CD14-positive monocyte (primary cell): Measurements from ENCODE around the gene UBR2. TPM values are rescaled to one million over a fixed set of nuclear protein-coding genes. Genes with fewer than 3 reads are reported as not detected.
A peak's percentile ranks its signal among the peaks of the same experiment; 100 is the strongest.

Experiments
- DNase-seq, 3 donors: peaks; one replicate each; pipeline ENCODE4 v3.0.0-alpha.2; 2011 to 2022
- H2AFZ ChIP-seq: 2 replicates; pipeline ENCODE4 v1.6.0; 2012; ENCODE audit warnings: mild to moderate bottlenecking, low read depth, low read length, inconsistent platforms; ENCODE audit not compliant: insufficient read depth, poor library complexity, severe bottlenecking
- H3K27ac ChIP-seq, 2 donors: 1 replicate in 1 of 2; 2 replicates in 1 of 2; pipeline ENCODE4 v1.5.1; 2012 to 2013; ENCODE audit warnings: low read length in 2 of 2, control low read depth in 1 of 2, inconsistent platforms in 1 of 2, low read depth in 1 of 2, mild to moderate bottlenecking in 1 of 2
- H3K27me3 ChIP-seq, 2 donors: one replicate each; pipeline versions ENCODE4 v1.6.0 to v1.6.1; 2011 to 2013; ENCODE audit warnings: low read length in 2 of 2; ENCODE audit not compliant: control insufficient read depth in 2 of 2, insufficient read depth in 2 of 2
- H3K36me3 ChIP-seq, 2 donors: replicated peaks in 1 of 2; 1 replicate in 1 of 2; 2 replicates in 1 of 2; pipeline versions ENCODE4 v1.5.1 to v1.6.1; 2012 to 2013; ENCODE audit warnings: low read length in 2 of 2, control low read depth in 1 of 2, inconsistent platforms in 1 of 2, mild to moderate bottlenecking in 1 of 2; ENCODE audit not compliant: insufficient read depth in 2 of 2, control insufficient read depth in 1 of 2
- H3K4me1 ChIP-seq, 2 donors: 1 replicate in 1 of 2; 2 replicates in 1 of 2; pipeline versions ENCODE4 v1.5.1 to v1.6.1; 2012 to 2013; ENCODE audit warnings: low read length in 2 of 2, control low read depth in 1 of 2, inconsistent platforms in 1 of 2, mild to moderate bottlenecking in 1 of 2, moderate library complexity in 1 of 2; ENCODE audit not compliant: insufficient read depth in 2 of 2, control insufficient read depth in 1 of 2
- H3K4me2 ChIP-seq: replicated peaks from 2 replicates; pipeline ENCODE3; 2012; ENCODE audit warnings: low read length, moderate library complexity, mild to moderate bottlenecking; ENCODE audit not compliant: poor library complexity, severe bottlenecking; ENCODE audit errors: extremely low read depth
- H3K4me3 ChIP-seq, 3 experiments: fragments of 200-600 bp in 1 of 3; sonication (generic) in 1 of 3; replicated peaks in 1 of 3; 1 replicate in 2 of 3; 2 replicates in 1 of 3; pipeline ENCODE4 v1.5.1; 2011 to 2013; ENCODE audit warnings: low read length in 3 of 3, mild to moderate bottlenecking in 3 of 3, control low read depth in 2 of 3, low read depth in 2 of 3, inconsistent platforms in 1 of 3, moderate library complexity in 1 of 3
- H3K79me2 ChIP-seq: 2 replicates; pipeline ENCODE4 v1.6.0; 2012; ENCODE audit warnings: mild to moderate bottlenecking, control low read depth, inconsistent platforms, low read length, moderate library complexity; ENCODE audit not compliant: insufficient read depth
- H3K9ac ChIP-seq: 2 replicates; pipeline ENCODE4 v1.6.0; 2017; ENCODE audit warnings: low read length, mild to moderate bottlenecking; ENCODE audit not compliant: insufficient read depth, poor library complexity, severe bottlenecking
- H3K9me3 ChIP-seq, 2 donors: replicated peaks in 1 of 2; 1 replicate in 1 of 2; 2 replicates in 1 of 2; pipeline versions ENCODE4 v1.5.1 to v1.6.1; 2012 to 2013; ENCODE audit warnings: low read length in 2 of 2, control low read depth in 1 of 2; ENCODE audit not compliant: control insufficient read depth in 1 of 2, insufficient read depth in 1 of 2
- H4K20me1 ChIP-seq: 2 replicates; pipeline ENCODE4 v1.6.0; 2012; ENCODE audit warnings: mild to moderate bottlenecking, low read length, control low read depth, moderate library complexity; ENCODE audit not compliant: insufficient read depth
- H3K27ac Mint-ChIP-seq, 7 donors: one replicate each; pipeline ENCODE4 v1.8.0; 2020; ENCODE audit warnings: mild to moderate bottlenecking in 7 of 7, mixed read lengths in 7 of 7, moderate library complexity in 6 of 7, inconsistent platforms in 2 of 7
- H3K27me3 Mint-ChIP-seq, 3 donors: one replicate each; pipeline ENCODE4 v1.8.0; 2021 to 2022; ENCODE audit warnings: low read depth in 3 of 3, mild to moderate bottlenecking in 3 of 3, mixed read lengths in 3 of 3, moderate library complexity in 3 of 3, inconsistent platforms in 1 of 3
- H3K36me3 Mint-ChIP-seq, 2 donors: one replicate each; pipeline ENCODE4 v1.8.0; 2020; ENCODE audit warnings: mixed read lengths in 2 of 2, inconsistent platforms in 1 of 2, mild to moderate bottlenecking in 1 of 2
- H3K4me1 Mint-ChIP-seq: one replicate; pipeline ENCODE4 v1.8.0; 2020; ENCODE audit warnings: mild to moderate bottlenecking, mixed read lengths
- H3K4me3 Mint-ChIP-seq, 2 donors: one replicate each; pipeline ENCODE4 v1.8.0; 2020; ENCODE audit warnings: mild to moderate bottlenecking in 2 of 2, mixed read lengths in 2 of 2, moderate library complexity in 1 of 2
- H3K9me3 Mint-ChIP-seq, 7 donors: one replicate each; pipeline ENCODE4 v1.8.0; 2020 to 2022; ENCODE audit warnings: mixed read lengths in 7 of 7, mild to moderate bottlenecking in 6 of 7, moderate library complexity in 6 of 7, inconsistent platforms in 2 of 7
- CTCF ChIP-seq: fragments of 200-600 bp; IDR thresholded peaks from one replicate; pipeline ENCODE4 v1.8.0; 2022; ENCODE audit warnings: antibody characterized with exemption, mild to moderate bottlenecking
- WGBS: methylation state at CpG from one replicate; pipeline ENCODE4 v1.1.5; 2013; ENCODE audit warnings: missing lambda C conversion rate; ENCODE audit not compliant: insufficient coverage; 5-methylcytosine and 5-hydroxymethylcytosine counted together
- intact Hi-C, 2 donors: fragments of 100-400 bp; cut with micrococcal nuclease; formaldehyde crosslinking; loops; one replicate each; pipeline versions ENCODE4 v1.15.0 to v1.15.1; 2023
- polyA plus RNA-seq, 3 donors: library from polyadenylated mRNA; depleted of rRNA in 1 of 3; unstranded in 2 of 3; stranded (reverse) in 1 of 3; fragments of 300-500 nt in 2 of 3; fragments of >200 nt in 1 of 3; fragmentation: Illumina TruSeq in 2 of 3; gene quantifications; 1 replicate in 2 of 3; 2 replicates in 1 of 3; pipeline ENCODE4 v1.2.3, GENCODE V29; 2012 to 2021

Gene UBR2
- polyA plus RNA-seq, 3 donors: 9.0 to 17.8 (median 12.8) TPM

GRCh38 chr6:42519779-42520178 lies 44.0 kb upstream of the UBR2 start:
- Mint-ChIP-seq H3K4me1 (peaks cover 24% of the 10 kb centered on the region), H3K36me3 (no peaks in the 10 kb centered on the region), H3K27me3 (peaks cover 0 to 3% (median 1%) of the 10 kb centered on the region in 3 donors), H3K9me3 (peaks cover 0 to 6% (median 0%) of the 10 kb centered on the region in 7 donors), H3K27ac (peak overlapping the region in 1 of 7 donors; percentile 46), H3K4me3 (no peak overlapping the region)
- Histone ChIP-seq H3K79me2 (no peaks in the 10 kb centered on the region), H3K27ac (no peak overlapping the region), H3K27me3 (no peaks in the 10 kb centered on the region), H3K4me2 (no peak overlapping the region), H3K9me3 (peaks cover 0 to 5% of the 10 kb centered on the region in 2 donors), H2AFZ (no peak overlapping the region), H3K36me3 (no peaks in the 10 kb centered on the region), H3K4me3 (no peak overlapping the region), H3K9ac (no peak overlapping the region), H4K20me1 (no peaks in the 10 kb centered on the region), H3K4me1 (peaks cover 17 to 21% of the 10 kb centered on the region in 2 donors)
- DNase-seq: no peak
- WGBS: 100% methylated on average over 2 of the region's 2 CpGs
- no peak for TF ChIP-seq CTCF
- intact Hi-C loops: no loop called here

- Mint-ChIP-seq H3K27me3 (peaks cover 0 to 3% (median 1%) of the 10 kb centered on the region in 3 donors), H3K36me3 (no peaks in the 10 kb centered on the region), H3K9me3 (peaks cover 0 to 6% (median 0%) of the 10 kb centered on the region in 7 donors), H3K4me3 (no peak overlapping the region), H3K4me1 (peaks cover 19% of the 10 kb centered on the region), H3K27ac (peak overlapping the region in 3 of 7 donors; percentile 32 to 95 (median 33))
- Histone ChIP-seq H3K36me3 (no peaks in the 10 kb centered on the region), H2AFZ (no peak overlapping the region), H4K20me1 (no peaks in the 10 kb centered on the region), H3K4me1 (peaks cover 9 to 13% of the 10 kb centered on the region in 2 donors), H3K27ac (peak overlapping the region in 1 of 2 donors; percentile 52), H3K9ac (no peak overlapping the region), H3K4me3 (no peak overlapping the region), H3K4me2 (no peak overlapping the region), H3K79me2 (no peaks in the 10 kb centered on the region), H3K9me3 (peaks cover 0 to 5% of the 10 kb centered on the region in 2 donors), H3K27me3 (no peaks in the 10 kb centered on the region)
- intact Hi-C loops: no loop called here
- 43% methylated on average over 2 of the region's 6 CpGs for WGBS
- TF ChIP-seq CTCF: no peak
- DNase-seq: peak; percentile 54 to 86 (median 55)
Observed at GRCh38 chr6:42520786-42521607, 42.8 kb upstream of the UBR2 start.
